Globus pallidus (tissue), 1 donor: Measurements from ENCODE around the gene FANK1.
"Not testable (repeated sequence)": the region's sequence is repeated elsewhere in the genome, so short reads cannot be mapped to it uniquely, and the experiment has no call there.

Source experiments
- DNase-seq: peaks from one replicate; pipeline ENCODE4 v3.0.0-alpha.2; 2015; ENCODE audit warnings: low spot score

The FANK1 gene

DNA sequence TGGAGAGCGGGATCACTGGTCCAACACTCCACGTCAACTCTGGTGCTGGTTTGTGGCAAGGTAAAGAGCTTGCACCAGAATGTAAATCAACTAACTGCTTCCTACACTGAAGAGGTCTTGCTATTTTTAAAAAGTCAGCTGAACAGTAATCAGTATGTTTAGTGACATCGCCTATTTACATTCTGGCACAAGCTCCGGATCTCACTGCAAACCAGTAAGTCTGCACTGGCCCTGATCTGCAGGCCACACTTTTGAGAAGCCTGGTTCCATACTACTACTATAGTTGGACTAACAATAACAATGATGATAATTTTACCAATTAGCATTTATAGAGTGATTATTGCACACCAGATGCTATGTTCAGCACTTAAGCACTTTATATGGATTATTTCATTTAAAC is 6.9 kb upstream of the FANK1 start:
- DNase-seq = not testable (repeated sequence)

DNA sequence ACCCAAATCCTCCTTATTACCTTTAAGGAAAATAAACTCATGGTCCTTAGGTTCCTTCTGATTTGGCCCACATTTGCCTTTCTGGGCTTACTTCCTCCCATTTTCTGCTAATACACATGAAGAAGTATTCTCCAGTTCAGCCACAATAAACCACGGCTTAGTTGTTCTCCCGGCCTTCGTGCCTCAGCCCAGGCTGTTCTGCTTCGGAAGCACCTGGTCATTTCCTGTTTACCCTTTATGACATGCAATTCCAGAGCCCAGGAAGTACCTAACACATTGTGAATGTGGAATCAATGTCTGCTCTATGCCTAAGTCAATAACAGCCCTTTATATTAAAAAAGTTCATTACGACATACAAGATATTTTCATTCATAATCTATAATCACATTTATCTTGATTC is 4.0 kb upstream of the FANK1 start:
- not testable (repeated sequence) for DNase-seq

DNA sequence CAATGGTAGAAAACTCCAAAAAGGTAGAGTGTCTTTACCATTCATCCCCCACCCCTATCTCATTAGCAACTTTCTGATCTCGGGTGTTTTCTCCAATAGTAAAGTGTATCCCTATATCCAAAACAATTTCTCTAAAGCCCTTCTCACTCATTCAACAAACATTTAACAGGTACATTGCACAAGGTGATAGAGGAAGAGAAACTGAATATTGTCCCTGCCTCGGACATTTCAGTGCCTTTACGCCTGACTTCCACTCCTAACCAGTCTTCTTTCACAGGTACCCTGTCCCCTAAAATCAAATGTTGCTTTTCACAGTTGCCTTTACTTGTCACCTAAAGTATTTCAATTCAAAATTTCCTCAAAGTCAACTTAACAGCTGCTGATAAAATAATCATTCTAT is 2.2 kb upstream of the FANK1 start:
- DNase-seq = not testable (repeated sequence)

DNA sequence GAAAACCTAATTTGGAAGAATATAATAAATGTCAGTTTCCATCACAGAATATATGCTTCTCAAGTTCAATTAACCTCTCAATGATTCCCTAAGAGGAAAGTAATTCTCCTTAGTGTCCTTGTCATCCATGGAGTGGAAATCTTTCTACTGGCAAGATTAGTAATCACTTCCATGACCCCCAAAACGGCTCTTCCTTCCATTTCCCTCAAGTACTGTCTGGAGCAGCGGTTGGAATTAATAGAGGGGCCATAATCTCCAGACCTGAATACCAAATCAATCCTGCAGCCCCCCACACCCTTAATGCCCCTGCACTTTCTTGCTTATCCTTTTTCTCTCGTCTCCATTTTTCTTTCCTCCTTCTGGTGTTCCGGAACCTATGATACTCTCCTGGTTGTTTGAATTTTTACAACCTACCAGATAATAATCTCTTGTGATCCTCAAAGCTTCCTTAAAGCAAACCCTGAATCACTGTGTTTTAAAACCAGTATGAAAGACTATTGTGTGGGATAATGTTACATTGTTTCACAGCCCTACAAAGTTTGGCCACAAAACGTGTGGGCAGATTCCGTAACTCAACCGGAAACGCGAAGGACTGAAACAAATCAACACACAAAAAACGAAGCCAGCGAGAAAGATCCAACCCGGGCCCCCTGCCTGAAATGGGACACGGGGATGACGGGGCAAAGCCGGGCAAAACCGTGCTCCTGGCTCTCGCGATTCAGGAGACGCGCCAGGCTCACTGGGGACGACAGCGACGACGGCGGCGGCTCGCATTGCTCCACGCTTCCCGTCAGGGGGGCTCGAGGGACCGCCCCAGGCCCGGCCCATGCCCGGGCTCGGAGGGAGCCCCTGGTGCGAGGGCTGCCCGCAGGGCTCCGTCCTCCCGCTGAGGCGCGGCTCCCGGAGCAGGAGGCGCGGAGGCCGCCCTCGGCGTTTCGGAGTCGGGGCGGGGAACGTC is 955 bp upstream of the FANK1 start:
- peak; percentile 48 for DNase-seq

DNA sequence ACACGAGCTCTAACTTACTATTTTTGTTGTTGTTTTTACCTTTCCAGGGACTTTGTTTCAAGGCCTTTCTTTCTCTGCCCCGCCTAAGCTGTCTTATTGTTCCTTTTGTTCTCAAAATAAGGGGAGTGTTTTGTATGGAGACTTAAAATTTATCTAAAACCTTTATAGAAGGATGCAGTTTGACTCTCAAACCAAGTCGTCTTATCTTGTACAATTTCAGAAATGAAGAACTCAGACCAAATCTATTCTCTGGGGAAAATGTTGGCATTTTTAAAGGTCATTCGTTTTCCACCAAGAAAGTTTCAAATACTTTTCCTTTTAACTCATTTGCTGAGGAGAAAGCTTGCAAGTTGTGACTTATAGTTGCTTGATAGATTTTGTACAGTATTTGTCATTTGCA is 953 bp downstream of the FANK1 start:
- not testable (repeated sequence) for DNase-seq

DNA sequence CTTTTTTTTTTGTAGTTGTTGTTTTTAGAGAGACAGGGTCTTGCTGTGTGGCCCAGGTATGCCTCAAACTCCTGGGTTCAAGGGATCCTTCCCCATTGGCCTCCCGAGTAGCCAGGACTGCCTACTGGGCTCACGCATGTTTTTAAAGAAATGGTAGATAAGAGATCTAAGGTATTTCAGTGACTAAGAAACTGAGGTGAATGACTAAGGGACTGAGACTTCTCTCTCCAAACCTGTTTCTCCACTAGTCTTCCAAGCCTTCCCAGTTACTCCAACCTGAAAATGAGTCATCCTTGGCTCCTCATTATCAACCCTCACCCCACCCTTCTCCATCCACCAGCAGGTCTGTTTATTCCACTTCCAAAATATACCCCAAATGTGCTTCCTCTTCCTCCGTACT is 4.6 kb downstream of the FANK1 start:
- DNase-seq = not testable (repeated sequence)

DNA sequence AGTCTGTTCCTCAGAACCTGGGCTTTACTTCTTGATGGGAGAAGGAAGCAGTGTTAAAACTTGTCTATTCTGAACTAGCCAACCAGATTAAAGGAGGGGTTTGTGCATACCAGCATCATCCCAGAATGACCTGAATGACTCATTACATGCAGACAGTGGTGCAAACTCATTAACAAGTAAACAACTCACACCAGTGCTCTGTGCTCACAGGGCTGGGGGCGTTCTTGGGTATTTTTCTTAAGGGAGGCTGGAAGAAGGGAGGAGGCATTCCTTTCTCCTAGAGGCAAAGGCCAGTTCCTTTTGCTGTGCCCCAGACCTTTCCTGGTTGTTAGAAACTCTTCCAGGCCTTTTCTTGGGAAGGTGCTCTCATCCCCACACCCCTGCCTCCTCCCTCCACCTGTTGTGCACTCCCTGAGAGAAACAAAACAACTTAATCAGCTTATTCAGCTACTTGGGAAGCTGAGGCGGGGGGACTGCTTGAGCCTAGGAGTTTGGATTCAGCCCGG is 6.8 kb downstream of the FANK1 start:
- not testable (repeated sequence) for DNase-seq

DNA sequence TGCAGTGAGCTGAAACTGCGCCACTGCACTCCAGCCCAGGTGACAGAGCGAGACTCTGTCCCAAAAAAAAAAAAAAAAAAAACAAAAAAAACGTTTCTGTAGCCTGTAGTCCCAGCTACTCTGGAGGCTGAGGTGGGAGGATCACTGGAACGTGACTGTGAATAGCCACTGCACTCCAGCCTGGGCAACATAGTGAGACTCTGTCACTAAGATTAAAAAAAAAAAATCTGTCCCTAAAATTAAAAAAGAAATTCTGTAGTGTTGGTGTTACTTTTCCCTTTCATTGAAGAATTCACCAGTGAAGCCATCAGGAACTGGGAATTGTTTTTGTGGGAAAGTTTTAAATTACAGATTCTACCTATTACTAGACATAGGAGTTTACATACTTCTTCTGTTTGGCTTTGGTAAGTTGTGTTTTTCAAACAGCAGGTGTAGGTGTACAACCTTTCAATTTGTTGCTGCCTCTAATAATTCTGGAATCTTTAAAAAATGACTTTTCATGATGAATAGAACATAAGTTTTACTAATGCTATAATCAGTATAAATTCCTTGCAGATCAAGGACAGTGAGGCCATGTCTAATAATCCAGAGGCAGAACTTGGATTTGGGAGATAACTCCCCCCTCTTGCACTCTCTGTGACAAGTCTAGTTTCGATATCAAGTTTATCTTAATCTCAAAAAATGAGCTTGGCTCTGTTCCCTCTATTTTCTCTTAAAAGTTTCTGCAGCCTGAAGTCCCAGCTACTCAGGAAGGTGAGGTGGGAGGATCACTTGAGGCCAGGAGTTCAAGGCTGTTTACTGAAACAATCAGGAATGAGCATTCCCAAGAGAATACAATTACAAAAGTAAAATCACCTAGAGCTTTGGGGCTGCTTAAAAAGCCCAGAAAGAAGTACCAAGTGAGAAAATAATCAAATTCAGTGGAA is 9.0 kb downstream of the FANK1 start:
- not testable (repeated sequence) for DNase-seq

DNA sequence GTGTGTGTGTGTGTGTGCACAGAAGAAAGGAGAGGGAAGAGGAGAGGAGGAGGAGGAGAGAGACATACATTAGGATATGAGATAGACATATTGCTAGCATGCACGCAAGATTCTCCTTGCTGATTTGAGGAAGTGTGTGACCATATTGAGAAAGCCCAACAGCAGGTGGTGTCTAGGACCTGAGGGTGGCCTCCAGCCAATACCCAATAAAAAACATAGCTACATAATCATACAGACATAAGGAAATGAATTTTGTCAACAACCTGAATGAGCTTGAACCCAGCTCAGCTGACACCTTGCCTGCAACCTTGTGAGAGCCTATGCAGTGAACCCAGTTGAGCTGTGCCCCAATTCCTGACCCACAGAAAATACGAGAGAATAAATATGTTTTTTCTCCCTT is 11.2 kb downstream of the FANK1 start:
- DNase-seq = not testable (repeated sequence)

DNA sequence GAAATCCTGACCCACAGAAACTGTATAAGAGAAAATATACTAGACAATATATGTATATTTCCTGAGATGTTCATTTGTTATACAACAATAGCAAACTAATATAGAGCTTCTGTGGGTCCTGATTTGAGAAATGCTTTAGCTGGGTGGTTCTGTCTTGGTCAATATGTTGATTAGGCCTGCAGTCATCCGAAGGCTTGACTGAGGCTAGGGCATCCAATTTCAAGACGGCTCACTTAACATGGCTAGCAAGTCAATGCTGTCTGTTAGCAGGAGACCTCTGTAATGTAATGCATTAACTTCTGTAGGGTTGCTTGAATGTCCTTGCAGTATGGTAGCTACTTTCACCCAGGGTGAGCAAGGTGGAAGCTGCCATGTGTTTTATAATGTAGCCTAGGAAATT is 12.4 kb downstream of the FANK1 start:
- not testable (repeated sequence) for DNase-seq

DNA sequence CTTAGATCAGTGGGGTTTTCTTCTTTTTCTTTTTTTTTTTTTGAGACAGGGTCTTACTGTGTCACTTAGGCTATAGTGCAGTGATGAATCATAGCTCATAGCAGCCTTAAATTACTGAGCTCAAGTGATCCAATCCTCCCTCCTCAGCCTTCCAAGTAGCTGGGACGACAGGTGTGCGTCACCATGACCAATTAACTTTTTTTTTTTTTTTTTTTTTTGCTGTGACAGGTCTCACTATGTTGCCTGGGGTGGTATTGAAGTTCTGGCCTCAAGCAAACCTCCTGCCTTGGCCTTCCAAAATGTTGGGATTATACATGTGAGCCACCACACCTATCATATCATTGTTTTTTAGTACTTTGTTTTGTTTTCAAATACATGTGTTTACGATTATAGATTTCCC is 13.1 kb downstream of the FANK1 start:
- DNase-seq = not testable (repeated sequence)

DNA sequence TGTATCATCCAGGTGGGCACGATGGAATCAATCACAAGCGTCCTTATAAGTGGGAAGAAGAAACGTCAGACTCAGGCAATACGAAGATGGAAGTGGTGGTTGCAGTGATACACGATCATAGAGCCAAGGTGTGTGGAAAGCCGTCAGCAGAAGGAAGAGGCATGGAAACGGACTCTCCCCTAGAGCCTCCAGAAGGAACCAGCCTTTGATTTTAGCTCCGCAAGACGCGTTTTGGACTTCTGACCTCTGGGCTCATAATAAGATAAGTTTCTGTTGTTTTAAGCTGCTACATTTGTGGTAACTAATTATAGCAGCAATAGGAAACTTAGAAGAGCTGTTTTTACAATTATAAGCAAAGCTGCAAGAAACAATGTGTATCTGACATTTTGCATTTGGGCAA is 14.8 kb downstream of the FANK1 start:
- DNase-seq = no peak

DNA sequence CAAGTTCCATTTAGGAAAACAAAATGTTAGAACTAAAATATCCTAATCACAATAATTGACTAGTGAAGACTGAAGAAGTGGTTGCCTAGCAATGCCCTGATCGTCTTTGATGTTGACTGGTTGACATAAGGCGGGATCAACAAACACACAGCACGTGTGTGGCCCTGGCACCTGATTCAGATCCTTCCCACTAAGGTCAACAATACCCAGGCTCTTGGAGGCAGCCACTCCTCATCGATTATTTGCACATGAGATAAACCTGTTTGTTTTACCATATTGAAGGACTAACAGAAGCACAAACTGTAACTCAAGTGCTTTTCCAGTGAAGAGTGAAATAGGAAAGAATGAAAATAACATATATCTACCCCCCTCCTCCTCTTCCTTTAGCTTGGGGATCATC is 15.6 kb downstream of the FANK1 start:
- no peak for DNase-seq

DNA sequence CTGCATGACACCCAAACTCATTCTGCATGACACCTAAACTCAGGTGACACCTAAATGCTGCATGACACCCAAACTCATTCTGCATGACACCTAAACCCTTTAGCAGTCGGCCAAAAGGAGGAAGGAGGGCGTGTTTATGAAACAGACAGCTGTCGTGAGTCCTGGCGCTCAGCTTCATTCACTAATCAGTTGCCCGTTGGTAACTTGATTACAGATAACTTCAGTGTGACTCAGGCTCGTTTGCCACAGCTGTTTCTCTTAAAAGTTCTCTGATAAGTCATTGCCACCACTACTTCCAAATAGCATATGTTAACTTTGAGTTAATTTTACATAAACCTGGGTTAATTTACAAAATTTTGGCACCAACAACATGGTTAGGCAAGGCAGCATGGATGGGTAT is 16.9 kb downstream of the FANK1 start:
- not testable (repeated sequence) for DNase-seq

DNA sequence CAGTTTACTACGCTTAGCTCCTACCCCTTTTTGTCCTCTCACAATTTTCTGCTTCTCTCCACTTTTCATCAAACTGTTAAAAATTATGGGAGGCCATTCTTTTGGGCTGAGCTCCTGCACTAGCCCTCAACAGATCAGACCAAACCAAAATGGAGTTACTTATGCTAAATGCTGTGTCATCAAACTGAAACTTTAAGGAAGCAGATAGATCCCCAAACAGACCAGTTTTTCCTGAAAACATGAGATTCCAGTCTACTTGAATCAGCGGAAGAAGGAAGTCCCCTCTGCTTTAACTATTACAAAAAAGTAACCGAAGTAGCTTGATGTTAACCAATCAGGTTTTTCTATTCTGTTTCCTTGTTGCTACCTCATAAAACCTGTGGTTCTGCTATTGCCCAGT is 20.6 kb downstream of the FANK1 start:
- no peak for DNase-seq

DNA sequence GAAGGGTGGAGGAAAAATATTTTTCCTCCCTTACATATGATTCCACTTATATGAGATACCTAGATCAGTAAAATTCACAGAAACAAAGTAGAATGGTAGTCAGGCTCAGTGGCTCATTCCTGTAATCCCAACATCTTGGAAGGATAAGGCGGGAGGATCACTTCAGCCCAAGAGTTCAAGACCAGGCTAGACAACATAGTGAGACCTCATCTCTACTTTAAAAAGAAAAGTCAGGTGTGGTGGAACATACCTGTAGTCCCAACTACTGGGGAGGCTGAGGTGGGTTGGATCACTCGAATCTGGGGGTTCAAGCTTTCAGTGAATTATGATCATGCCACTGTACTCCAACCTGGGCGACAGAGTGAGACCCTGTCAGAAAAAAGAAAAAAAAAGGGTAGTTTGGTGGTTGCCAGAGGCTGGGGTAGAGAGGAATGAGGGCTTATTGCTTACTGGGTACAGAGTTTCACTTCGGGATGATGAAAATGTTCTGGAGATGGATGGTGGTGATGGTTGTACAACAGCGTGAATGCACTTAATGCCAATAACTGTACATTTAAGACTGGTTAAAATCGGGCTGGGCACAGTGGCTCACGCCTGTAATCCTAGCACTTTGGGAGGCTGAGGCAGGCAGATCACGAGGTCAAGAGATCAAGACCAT is 21.5 kb downstream of the FANK1 start:
- not testable (repeated sequence) for DNase-seq

DNA sequence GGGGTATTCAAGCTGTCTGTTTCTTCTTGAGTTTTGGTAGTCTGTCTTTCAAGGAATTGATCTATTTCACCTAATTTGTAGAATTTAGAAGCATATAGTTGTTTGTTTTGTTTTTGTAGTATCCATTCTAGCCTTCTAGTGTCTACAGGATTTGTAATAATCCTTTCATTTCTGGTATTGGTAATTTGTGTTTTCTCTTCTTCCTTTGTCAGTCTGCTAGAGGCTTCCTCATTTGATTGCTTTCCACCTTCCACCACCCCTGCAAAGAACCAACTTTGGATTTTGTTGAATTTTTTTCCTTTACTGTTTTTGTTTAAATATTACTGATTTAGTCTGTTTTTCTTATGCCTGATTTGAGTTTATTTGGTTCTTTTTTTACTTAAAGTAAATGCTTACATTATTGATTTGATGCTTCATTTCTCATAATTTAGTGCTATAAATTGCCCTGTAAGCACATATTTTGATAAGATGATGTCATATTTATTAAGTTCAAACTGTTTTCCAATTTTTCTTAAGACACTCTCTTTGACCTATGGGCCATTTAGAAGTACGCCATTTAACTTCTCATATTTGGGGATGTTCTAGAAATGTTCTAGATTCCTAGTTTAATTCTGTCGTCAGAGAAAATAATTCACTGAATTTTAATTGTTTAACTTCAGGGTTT is 25.4 kb downstream of the FANK1 start:
- DNase-seq = not testable (repeated sequence)

DNA sequence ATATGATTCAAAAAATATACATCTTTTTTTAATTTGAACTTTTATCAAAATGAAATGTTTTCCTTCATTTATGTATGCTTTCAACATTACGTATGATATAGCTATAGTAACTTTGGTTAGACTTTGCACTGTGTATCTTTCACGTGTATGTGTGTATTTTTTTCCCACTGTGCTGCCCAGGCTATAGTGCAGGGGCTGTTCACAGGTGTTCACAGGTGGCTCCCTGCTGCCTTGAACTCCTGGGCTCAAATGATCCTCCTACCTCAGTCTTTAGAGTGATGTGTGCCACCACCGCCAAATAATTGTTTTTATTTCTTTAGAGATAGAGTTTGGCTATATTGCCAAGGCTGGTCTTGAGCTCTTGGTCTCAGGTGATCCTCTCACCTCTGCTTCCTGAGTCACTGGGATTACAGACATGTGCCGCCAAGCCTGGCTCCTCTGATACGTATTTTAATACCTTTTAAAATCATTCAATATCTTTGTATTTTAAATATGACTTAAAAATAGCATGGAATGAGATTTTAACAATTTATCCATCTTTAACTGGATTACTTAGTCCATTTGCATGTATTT is 29.0 kb downstream of the FANK1 start:
- DNase-seq = no peak

DNA sequence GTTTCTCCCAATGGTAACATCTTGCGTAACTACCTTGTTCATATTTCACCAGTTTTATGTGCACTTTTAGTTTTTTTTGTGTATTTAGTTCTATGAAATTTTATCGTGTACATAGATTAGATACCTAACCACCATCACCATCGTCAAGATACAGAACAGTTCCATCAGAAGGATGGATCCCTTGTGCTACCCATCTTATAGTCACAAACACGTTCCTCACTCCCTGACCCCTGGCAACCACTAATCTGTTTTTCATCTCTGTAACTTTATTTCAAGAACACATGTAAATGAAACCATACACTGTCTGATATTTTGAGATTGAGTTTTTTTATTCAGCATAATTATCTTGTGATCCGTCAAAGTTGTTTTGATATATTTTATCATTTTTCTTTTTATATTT is 29.9 kb downstream of the FANK1 start:
- DNase-seq = no peak

DNA sequence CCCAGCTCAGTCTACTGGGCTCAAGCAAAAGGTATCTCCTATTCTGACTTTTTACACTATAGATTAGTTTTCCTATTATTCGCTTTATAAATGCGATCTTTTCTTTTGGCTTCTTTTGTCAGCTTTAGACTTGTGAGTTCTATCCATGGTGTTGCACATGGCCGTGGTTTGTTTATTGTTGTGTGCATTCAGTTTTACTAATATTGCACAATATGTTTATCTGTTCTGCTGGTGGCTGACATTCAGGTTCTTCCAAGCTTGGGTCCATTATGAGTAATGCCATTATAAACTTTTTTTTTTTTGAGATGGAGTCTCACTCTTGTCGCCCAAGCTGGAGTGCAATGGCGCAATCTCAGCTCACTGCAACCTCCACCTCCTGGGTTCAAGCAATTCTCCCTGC is 30.9 kb downstream of the FANK1 start:
- not testable (repeated sequence) for DNase-seq
